ENCODE results near the gene ENAH. TPM values are rescaled to one million over a fixed set of nuclear protein-coding genes. Genes with fewer than 3 reads are reported as not detected.
"Not testable (repeated sequence)": the region's sequence is repeated elsewhere in the genome, so short reads cannot be mapped to it uniquely, and the experiment has no call there.

ENAH gene
- total RNA-seq, 1 experiment from 2014 or later, result 103 TPM

DNA sequence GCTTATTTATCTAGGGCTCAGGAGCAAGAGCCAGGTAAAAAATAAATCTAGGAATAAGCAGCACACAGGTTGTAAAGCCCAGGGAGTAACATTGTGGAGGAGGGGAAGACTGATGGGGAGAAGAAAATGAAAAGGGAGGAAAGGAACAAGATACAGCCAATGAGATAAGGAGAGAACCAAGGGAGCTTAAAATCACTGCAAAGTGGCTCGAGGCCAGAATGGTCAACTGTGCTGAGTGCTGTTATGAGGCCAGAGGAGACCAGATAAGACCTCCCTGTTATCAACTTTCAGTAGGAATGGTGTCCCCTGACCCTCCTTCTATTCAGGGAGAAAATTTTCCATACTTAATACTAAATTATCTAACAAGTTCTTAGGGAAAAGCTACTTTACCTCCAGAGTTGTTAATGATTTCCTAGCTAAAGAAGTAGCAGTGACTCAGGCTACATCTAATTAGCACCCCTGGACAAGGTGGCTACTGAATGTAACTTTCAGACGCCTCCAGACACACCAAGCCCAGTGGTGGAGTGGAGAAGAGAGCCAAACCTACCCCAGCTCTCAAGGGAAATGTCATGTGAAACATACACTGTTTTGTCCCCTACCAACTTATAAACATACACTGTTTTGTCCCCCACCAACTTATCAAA is 25.5 kb downstream of the ENAH start:
- no TSS peak for BruUV-seq (replicated peaks)
- no peaks in the 10 kb centered on the region for H3K27me3 Mint-ChIP-seq (ENCODE audit: unreplicated experiment)
- peaks cover 27% of the 10 kb centered on the region for H3K4me1 Mint-ChIP-seq (ENCODE audit: low read depth, unreplicated experiment)
- intact Hi-C loops (cut with micrococcal nuclease; ENCODE audit: unreplicated experiment), result no loop called here
- H3K9me3 Mint-ChIP-seq (ENCODE audit: low read depth, unreplicated experiment), result no peaks in the 10 kb centered on the region
- H3K4me3 Mint-ChIP-seq (ENCODE audit: low read depth, unreplicated experiment), result no peak overlapping the region
- TF ChIP-seq, protein P1, sequence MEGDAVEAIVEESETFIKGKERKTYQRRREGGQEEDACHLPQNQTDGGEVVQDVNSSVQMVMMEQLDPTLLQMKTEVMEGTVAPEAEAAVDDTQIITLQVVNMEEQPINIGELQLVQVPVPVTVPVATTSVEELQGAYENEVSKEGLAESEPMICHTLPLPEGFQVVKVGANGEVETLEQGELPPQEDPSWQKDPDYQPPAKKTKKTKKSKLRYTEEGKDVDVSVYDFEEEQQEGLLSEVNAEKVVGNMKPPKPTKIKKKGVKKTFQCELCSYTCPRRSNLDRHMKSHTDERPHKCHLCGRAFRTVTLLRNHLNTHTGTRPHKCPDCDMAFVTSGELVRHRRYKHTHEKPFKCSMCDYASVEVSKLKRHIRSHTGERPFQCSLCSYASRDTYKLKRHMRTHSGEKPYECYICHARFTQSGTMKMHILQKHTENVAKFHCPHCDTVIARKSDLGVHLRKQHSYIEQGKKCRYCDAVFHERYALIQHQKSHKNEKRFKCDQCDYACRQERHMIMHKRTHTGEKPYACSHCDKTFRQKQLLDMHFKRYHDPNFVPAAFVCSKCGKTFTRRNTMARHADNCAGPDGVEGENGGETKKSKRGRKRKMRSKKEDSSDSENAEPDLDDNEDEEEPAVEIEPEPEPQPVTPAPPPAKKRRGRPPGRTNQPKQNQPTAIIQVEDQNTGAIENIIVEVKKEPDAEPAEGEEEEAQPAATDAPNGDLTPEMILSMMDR (IDR thresholded peaks at IDR 0.05; ENCODE audit: unreplicated experiment), result no peak
- no peaks in the 10 kb centered on the region for H3K36me3 Mint-ChIP-seq (ENCODE audit: insufficient read depth, unreplicated experiment)
- no peak overlapping the region for H3K27ac Mint-ChIP-seq (ENCODE audit: unreplicated experiment)
- DNase-seq, result peak; percentile 9
- CTCF ChIA-PET, result interaction anchor here (0.6 to 2.2 kb wide), 9 partner anchors 10 to 335 kb away, joined by 3 to 9 read pairs (median 3); no protein-coding TSS in a partner anchor

DNA sequence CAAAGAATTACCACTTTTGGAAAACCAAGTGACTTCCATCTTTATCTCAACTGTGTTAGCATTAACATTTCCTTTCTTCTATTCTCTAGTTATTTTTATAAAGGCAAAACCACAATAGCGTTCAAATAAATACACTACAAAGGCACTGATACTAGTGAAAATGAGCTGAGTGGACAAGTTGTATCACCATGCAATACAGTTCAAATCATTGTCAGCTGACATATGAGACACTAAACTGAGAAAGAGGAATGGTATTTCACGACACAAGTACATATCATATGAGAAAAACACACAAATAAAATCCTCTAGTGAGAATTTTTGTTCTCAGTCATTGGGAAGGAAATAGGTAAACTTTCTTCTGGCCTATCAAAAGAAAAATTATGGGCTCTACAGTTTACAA is 26.2 kb downstream of the ENAH start:
- no peak overlapping the region for H3K27ac Mint-ChIP-seq (ENCODE audit: unreplicated experiment)
- no peaks in the 10 kb centered on the region for H3K9me3 Mint-ChIP-seq (ENCODE audit: low read depth, unreplicated experiment)
- TF ChIP-seq, protein P1 (IDR thresholded peaks at IDR 0.05; ENCODE audit: unreplicated experiment), result no peak
- H3K4me3 Mint-ChIP-seq (ENCODE audit: low read depth, unreplicated experiment), result no peak overlapping the region
- intact Hi-C loops (cut with micrococcal nuclease; ENCODE audit: unreplicated experiment), result no loop called here
- no peak for DNase-seq
- CTCF ChIA-PET, result interaction anchor here (1.1 to 2.2 kb wide), 4 partner anchors 15 to 145 kb away, joined by 3 to 9 read pairs (median 3); no protein-coding TSS in a partner anchor
- no peaks in the 10 kb centered on the region for H3K27me3 Mint-ChIP-seq (ENCODE audit: unreplicated experiment)
- peaks cover 27% of the 10 kb centered on the region for H3K4me1 Mint-ChIP-seq (ENCODE audit: low read depth, unreplicated experiment)
- no TSS peak for BruUV-seq (replicated peaks)
- no peaks in the 10 kb centered on the region for H3K36me3 Mint-ChIP-seq (ENCODE audit: insufficient read depth, unreplicated experiment)

DNA sequence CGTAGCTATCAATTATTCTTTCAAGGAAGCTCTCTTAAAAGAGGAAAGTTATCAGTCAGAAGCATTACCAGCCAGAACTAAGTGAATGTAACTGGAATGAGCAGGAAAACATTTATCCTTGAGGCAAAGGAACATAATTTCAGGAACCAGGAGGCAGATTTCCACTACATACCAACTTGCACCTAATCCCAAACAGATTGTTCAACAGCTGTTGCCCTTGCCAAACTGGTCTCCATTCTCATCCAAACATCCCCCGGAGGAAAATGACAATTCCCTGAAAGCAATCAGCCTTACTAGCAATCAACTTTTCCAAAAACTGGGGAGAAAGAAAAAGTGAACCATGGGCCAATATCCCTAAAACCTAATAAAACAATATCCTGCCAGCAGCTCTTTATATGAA is 35.0 kb downstream of the ENAH start:
- TF ChIP-seq, protein P1 (IDR thresholded peaks at IDR 0.05; ENCODE audit: unreplicated experiment), result no peak
- Mint-ChIP-seq H3K4me3 (ENCODE audit: low read depth, unreplicated experiment) (no peak overlapping the region), H3K4me1 (ENCODE audit: low read depth, unreplicated experiment) (peaks cover 25% of the 10 kb centered on the region), H3K27ac (ENCODE audit: unreplicated experiment) (no peak overlapping the region), H3K36me3 (ENCODE audit: insufficient read depth, unreplicated experiment) (peaks cover 5% of the 10 kb centered on the region), H3K27me3 (ENCODE audit: unreplicated experiment) (no peaks in the 10 kb centered on the region), H3K9me3 (ENCODE audit: low read depth, unreplicated experiment) (no peaks in the 10 kb centered on the region)
- CTCF ChIA-PET, result interaction anchor here (0.6 to 1.0 kb wide), 4 partner anchors 10 to 328 kb away, joined by 3 to 5 read pairs (median 4); no protein-coding TSS in a partner anchor
- no peak for DNase-seq
- intact Hi-C loops (cut with micrococcal nuclease; ENCODE audit: unreplicated experiment), result no loop called here
- BruUV-seq (replicated peaks), result no TSS peak

DNA sequence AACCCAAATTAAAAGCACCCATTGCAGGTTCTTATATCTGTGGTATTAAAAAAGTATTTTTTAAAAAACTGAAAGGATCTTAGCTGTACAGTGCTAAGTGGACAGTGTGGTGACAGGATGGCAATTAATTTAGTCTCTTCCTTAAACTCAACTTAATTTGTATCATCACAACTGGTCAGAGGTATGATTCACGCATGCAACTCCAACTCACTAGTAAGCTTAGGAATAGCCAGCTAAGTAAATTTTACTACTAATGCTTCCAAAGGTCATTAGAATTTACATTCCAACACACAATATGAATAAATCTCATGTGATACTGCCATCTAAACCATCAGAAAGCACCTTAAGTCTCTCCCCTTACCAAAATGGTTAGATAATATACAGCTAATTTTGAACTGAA is 35.4 kb downstream of the ENAH start:
- TF ChIP-seq, protein P1 (IDR thresholded peaks at IDR 0.05; ENCODE audit: unreplicated experiment), result no peak
- H3K4me3 Mint-ChIP-seq (ENCODE audit: low read depth, unreplicated experiment), result no peak overlapping the region
- no peaks in the 10 kb centered on the region for H3K9me3 Mint-ChIP-seq (ENCODE audit: low read depth, unreplicated experiment)
- H3K4me1 Mint-ChIP-seq (ENCODE audit: low read depth, unreplicated experiment), result peaks cover 30% of the 10 kb centered on the region
- intact Hi-C loops (cut with micrococcal nuclease; ENCODE audit: unreplicated experiment), result no loop called here
- CTCF ChIA-PET, result interaction anchor here (0.6 to 1.0 kb wide), 4 partner anchors 10 to 327 kb away, joined by 3 to 5 read pairs (median 4); no protein-coding TSS in a partner anchor
- no peak for DNase-seq
- H3K27me3 Mint-ChIP-seq (ENCODE audit: unreplicated experiment), result no peaks in the 10 kb centered on the region
- no peak overlapping the region for H3K27ac Mint-ChIP-seq (ENCODE audit: unreplicated experiment)
- peaks cover 5% of the 10 kb centered on the region for H3K36me3 Mint-ChIP-seq (ENCODE audit: insufficient read depth, unreplicated experiment)
- no TSS peak for BruUV-seq (replicated peaks)

DNA sequence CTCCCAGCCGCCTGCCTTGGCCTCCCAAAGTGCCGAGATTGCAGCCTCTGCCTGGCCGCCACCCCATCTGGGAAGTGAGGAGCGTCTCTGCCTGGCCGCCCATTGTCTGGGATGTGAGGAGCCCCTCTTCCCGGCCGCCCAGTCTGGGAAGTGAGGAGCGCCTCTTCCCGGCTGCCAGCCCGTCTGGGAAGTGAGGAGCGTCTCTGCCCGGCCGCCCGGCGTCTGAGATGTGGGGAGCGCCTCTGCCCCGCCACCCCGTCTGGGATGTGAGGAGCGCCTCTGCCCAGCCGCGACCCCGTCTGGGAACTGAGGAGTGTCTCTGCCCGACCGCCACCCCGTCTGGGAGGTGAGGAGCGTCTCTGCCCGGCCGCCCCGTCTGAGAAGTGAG is 37.5 kb downstream of the ENAH start:
- CTCF ChIA-PET; BruUV-seq (replicated peaks); H3K4me3 Mint-ChIP-seq (ENCODE audit: low read depth, unreplicated experiment); DNase-seq; intact Hi-C loops (cut with micrococcal nuclease; ENCODE audit: unreplicated experiment); H3K27me3 Mint-ChIP-seq (ENCODE audit: unreplicated experiment); H3K27ac Mint-ChIP-seq (ENCODE audit: unreplicated experiment); H3K36me3 Mint-ChIP-seq (ENCODE audit: insufficient read depth, unreplicated experiment); H3K9me3 Mint-ChIP-seq (ENCODE audit: low read depth, unreplicated experiment): not testable (repeated sequence)
- H3K4me1 Mint-ChIP-seq (ENCODE audit: low read depth, unreplicated experiment), result peaks cover 39% of the 10 kb centered on the region

Data from Calu3 (cell line).